HG03097 (cell line): ENCODE data around the gene STARD6.
"Not testable (repeated sequence)": the region's sequence is repeated elsewhere in the genome, so short reads cannot be mapped to it uniquely, and the experiment has no call there.

Experiments used
- ATAC-seq: cut with Tn5 transposase; IDR thresholded peaks from one replicate; pipeline ENCODE4 v1.9.1; 2021; ENCODE audit not compliant: unreplicated experiment, low FRiP score

STARD6 gene

DNA sequence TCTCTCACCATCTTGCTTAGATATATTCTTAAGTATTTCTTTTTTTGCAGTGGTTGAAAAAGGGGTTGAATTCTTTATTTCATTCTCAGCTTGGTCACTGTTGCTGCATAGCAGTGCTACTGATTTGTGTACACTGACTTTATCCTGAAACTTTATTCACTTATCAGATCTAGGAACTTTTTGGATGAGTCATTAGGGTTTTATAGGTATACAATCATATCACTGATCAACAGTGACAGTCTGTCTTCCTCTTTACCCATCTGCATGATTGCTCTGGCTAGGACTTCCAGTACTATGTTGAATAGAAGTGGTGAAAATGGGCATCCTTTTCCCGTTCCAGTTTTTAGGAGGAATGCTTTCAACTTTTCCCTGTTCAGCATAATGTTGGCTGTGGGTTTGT is 6.5 kb downstream of the STARD6 start:
- no peak for ATAC-seq

DNA sequence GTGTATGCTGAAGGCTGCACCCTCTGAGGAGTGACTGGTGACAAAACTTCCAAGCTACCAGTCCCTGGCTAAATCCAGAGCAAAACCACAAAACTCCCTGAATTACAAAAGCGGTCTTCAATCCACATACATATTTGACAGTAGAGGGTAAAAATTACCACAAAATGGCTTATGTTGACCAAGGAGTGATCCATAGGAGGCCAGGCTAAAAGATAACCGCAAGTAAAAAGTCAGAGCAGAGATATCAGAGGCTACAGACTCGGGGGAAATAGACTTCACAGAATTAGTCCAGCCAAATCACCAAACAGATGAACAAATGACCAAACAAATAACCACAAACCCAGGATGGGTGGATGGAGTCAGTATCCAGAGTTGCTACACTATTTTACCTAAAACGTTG is 19.4 kb downstream of the STARD6 start:
- no peak for ATAC-seq

DNA sequence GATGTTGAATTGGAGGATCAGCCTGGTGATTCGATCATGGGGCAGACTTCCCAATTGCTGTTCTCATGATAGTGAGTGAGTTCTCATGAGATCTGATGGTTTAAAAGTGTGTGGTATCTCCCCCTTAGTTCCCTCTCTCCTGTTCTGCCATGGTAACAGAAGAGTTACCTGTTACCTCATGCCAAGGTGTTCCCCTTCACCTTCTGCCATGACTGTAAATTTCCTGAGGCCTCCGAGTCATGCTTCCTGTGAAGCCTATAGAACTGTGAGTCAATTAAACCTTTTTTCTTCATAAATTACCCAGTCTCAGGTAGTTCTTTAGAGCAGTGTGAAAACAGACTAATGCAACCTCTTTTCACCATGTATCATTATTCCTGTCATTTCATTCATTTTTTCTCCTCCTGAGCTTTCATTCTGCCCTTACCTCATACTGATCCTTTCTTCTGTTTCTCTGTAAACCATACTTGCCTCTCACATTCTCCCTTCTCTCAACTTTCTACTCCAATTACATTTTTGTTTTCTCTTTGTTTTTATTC is 22.0 kb downstream of the STARD6 start:
- ATAC-seq = no peak

DNA sequence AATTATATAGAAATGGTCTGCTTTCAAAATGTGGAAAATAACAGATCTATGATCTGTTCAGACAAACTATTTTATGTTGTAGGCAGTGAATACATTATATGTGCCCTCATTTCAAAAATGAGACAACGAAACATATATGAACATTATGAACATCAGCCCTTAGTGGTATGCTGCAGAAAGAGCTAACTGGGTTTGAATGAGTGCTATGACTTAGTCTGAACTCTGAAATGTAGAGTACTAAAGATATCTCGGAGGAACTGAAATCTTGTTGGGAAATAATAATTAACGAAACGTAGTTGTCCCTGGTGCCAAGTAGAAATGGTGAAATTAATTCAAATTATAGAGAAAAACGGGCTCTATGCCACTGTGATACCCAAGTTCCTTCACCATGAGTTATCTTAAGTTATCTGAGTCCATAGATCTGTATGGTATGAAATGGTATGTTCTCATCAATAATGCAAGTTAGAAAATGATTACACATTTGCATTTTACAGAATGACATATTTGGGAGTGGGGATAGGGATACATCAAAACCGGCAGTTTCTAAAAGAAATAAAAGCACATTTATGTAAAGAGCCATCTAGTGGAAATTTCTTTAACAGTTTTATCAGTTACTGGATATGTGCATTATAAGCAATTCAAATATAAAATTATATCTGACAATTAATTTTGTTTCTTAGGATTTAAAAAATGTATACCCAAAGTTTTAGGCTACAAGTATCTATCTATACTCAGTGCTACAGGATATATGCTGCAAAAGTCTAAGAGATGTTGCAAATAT is 26.7 kb downstream of the STARD6 start:
- ATAC-seq = no peak

DNA sequence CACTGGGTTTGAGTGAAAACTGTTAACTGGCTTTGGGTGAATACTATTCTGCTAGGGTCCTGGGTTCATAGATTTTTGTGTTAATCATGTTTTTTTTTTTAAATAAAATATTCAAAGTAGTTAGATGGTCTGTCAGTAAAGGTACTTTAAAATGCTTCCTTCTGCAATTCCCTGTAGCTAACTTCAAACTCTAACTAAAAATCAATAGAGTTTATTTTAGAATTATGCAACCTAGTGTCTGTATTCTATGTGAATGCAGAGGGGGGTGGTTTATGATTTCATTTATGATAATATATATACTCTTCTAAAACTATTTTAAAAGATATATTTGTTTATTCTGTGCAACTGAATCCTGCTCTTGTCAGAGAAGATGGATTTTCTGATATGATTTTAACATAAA is 27.9 kb downstream of the STARD6 start:
- no peak for ATAC-seq

DNA sequence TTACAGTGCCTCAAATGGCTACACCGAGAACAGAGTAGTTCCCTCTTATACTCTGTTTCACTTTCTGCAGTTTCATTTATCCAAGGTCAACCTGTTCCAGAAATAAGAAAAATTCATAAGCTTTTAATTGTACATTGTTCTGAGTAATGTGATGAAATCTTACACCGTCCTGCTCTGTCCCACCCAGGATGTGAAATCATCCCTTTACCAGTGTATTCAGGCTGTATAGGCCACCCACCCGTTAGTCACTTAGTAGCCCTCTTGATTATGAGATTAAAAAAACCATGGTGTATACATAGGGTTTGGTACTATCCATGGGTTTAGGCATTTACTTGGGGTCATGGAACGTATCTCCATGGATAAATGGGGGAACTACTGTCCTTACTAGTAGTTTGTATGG is 29.8 kb downstream of the STARD6 start:
- ATAC-seq = no peak

DNA sequence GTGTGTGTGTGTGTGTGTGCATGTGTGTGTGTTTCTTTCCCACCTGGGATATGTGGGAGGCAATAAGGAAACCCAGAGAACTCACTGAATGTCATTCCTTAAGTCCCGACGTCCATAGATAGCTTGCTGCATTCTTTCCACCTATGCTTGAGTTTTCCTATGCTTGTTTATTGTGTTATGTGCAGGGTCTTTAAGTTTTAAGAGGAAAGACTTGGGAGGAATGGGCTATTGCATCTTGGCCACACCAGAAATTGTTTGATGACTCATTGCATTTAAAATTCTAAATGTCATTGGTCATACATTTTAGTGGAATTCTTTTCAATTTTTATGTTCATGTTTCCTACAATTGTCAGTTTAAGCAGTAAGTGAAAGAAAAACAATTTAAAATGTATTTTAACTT is 33.7 kb downstream of the STARD6 start:
- ATAC-seq = no peak

DNA sequence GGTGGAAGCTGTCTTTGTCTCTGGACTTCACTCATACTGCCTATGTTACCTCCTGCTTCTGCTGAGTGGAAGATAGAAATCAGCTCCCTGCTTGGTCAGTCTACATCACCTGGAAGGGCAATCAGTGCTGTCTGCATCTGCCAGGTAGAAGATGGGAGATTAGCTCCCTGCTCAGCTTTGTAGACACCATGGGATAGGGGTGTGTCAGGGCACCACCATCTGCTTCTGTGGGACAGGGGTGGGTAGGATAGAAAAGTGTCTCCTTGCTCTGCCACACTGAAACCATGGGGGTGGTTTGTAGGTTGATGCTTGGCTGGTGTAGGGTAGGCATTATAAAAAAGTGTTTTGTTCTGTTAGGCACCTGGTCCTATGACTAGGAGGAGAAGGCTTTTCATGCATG is 34.1 kb downstream of the STARD6 start:
- ATAC-seq = no peak

DNA sequence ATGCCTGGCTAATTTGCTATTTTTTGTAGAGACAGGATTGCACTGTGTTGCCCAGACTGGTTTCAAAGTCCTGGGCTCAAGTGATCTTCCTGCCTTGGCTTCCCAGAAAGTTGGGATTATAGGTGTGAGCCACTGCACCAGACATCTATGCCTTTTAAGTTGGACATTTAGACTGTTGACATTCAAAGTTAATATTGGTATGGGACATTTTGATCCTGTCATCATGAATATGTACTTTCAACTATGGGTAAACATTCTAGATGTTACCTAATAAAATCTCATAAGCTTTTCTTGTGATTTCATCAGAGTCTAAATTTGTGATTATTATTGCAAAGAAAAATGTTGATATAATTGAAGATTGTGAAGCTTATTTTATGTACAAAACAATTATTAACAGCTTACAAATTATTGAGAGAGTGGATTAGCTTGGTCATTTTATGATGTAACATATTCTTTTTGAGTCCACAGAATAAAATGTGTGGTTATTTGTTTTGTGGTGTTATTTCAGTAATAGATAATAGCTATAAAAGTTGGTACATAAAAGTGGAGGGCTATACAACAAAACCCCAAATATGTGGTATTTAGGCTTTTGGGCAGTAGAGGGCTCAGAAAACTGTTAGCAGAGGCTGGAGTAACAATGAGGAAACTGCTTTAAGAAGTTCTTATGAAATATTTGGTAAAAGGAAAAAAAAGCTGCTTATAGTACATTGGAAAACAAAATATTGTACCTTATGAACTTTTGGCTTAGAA is 41.4 kb downstream of the STARD6 start:
- no peak for ATAC-seq

DNA sequence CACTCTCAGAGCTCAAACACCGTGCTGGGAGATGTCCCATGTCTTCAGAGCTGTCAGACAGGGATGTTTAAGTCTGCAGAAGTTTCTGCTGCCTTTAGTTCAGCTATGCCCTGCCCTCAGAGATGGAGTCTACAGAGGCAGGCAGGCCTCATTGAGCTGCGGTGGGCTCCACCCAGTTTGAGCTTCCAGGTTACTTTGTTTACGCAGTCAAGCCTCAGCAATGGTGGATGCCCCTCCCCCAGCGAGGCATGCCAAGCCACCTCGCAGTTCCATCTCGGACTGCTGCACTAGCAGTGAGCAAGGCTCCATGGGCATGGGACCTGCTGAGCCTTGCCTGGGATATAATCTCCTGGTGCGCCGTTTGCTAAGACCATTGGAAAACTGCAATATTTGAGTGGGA is 48.1 kb downstream of the STARD6 start:
- ATAC-seq = not testable (repeated sequence)

DNA sequence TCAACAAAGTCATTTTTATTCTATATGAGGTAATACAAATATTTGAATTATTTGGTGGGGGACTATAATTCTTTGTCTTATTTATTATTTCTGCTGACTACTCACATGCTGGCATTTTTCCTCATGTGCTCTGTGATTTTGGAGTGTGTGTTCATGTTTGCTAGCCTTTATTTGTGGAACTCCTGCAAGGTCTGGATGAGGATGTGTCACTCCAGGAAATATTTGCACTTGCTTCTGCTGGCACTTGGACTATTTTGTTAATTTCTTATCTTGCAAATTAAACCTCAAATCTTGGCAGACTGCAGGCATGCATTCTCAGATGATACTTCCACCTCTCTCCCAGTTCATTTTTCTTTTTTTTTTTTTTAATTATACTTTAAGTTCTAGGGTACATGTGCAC is 54.2 kb downstream of the STARD6 start:
- ATAC-seq = no peak

DNA sequence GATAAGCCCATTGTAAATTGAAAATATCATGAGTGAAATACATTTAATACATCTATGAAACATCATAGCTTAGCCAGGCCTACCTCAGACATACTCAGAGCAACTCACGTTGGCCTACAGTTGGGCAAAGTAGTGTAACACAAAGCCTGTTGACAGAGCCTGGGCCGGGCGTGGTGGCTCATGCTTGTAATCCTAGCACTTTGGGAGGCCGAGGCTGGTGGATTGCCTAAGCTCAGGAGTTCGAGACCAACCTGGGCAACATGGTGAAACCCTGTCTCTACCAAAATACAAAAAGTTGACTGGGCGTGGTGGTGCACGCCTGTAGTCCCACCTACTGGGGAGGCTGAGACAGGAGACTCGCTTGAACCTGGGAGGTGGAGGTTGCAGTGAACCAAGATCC is 58.7 kb downstream of the STARD6 start:
- ATAC-seq = not testable (repeated sequence)

DNA sequence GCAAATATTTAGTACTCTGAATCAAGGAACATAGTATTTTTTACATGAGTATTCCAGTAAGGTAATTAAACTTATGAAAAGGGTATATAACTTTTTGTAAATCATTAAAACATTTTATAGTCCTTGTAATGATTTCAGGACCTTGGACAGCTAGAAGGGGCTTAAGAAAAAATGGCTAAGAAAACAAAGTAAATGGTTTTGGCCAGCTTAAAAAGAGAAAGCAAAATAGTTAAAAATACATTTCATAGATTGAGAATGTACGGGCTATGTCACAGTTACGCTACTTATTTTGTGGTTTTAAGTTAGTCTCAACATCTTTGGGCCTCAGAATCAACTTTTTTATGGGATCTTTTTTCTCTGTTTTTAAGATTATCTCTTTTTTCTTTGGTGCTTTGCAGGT is 61.6 kb downstream of the STARD6 start:
- ATAC-seq = no peak

DNA sequence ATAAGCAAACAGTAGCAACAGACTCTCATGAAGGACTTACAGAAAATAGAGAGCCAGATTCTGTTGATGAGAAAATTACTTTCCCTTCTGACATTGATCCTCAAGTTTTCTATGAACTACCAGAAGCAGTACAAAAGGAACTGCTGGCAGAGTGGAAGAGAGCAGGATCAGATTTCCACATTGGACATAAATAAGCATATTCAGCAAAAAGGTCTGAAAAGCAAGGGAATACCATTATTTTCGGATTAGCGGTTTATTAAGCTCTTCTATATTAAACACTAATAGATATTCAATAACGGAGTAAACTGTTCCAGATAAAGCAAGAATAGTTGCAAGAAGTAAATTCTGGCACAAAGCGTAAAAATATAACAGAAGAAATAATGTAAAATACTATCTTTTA is 63.4 kb downstream of the STARD6 start:
- no peak for ATAC-seq

DNA sequence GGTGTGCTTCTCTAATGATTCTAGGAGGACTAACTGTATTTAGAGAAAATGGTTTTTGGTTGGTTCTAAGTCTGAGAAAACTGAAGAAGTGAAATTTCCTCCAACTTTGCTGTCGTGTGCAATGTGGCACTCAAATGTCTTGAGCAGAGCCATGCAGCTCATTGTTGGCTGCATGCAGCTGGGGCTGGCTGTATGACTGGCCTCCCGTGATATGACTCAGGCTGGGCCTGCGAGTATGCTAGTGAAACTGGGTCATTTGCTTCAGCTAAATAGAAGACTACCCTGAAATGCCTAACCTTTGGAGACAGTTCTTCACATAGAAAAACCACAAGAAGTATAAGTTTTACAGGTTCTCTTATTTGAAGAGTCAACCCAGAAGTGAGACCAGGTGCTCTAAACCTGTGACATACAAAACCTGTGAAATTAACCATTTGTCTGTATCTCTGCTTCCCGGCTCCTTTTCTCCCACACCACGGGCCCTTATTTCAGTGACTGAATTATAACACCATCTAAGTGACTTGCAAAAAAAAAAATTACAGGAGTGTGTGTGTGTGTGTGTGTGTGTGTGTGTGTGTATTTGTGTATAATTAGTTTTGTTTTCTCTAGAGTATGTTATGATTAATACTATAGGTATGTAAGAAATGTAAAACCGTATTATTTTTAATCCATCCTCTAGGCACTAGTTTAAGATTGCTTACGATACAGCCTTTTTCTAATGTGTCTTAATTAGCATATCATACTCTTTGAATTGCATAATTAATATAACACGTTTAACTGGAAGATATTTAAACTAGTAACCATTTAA is 72.5 kb downstream of the STARD6 start:
- ATAC-seq = peak; percentile 100

DNA sequence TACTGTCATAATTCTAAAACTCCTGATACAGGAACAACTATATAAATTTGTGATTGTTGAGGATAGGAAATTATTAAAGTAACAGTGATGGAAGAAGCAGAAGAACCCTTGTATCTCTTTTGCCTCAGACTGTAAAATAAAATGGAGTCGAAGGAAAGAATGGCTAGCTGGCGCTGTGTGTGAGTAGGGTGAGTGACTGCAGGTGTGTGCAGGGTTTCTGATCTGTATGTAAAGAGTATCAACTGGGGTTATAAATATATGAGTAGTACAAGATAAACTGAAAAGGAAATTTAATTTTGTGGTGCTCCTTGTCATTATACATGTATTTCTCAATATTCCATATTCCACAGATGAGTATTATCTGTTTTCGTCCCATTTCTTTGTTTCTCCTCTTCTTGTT is 73.1 kb downstream of the STARD6 start:
- ATAC-seq = peak; percentile 23

DNA sequence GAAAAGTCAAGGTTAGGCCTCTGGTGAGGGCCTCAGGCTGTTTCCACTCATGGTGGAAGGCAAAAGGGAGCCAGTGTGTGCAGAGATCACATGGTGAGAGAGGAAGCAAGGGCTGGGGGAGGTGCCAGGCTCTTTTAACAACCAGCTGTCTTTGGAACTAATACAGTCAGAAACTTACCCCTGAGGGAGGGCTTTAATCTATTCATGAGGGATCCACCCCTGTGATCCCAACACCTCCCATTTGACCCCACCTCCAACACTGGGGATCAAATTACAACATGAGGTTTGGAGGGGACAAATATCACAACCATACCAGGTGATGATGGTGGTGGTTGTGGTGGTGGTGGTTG is 77.5 kb downstream of the STARD6 start:
- no peak for ATAC-seq

DNA sequence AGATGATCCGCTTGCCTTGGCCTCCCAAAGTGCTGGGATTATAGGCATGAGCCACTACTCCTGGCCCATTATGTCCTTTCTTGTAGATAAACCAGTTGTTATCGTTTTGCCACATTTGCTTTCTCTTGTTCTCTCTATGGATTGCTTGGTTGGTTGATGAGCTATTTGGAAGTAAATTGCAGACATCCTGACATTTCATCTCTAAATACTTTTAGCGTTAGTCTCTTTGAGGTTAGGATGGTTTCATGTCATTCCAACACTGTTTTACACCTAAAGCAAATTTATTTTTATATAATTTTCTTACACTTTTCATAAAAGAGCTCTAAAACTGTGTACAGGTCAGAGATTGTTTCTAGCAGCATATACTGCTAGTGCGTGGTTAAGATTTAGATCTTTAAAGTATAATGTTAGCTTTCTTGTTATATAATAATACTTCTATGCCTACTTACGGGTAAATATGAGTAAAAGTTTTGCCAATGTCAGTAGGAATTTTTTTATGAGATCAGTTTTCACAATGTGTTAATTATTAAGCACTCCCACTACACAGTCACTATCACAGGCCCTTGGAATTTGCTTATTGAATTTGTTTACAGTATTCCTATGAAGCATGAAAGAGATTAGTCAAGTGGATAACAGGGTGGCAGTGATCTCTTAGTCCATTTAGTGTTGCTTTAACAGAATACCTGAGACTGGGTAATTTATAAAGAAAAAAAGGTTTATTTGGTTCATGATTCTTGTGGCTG is 78.0 kb downstream of the STARD6 start:
- no peak for ATAC-seq

DNA sequence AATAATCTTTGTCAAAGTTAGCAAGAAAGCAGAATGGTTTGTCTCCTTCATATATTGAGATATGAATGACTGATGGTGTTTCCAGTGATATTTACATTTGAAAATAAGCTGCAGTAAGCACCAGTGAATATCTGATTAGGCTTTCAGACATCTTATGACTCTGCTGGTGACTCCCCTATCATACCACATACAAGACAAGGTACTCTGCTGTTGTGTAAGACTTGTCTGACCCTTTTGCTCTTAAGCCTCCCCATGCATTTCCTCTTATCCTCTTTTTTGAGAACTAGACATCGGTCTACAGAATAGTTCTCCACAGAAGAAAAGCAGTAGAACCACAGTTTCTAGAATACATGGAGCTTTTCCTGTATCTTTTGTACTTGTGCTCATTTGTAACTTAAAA is 79.0 kb downstream of the STARD6 start:
- no peak for ATAC-seq

DNA sequence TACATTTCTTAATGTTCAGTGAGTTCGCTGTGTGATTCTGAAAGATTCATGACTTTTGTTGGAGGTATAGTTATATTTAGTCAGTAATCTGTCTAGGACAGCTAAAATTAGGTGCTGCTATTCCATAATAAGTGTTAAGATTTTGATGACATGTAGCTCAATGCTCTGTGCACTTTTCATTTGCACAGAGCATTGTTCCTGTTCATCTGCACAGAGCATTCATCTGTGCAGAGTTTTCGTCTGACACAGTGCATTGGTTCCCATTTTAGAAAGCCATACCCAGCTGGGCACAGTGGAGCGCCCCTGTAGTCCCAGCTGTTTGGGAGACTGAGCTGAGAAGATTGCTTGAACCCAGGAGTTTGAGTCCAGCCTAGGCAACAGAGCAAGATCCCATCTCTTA is 79.8 kb downstream of the STARD6 start:
- no peak for ATAC-seq
